SK-N-MC (cell line): Measurements from ENCODE around the gene MTCH1.

Experiments
- DNase-seq: peaks from one replicate; pipeline ENCODE4 v3.0.0-alpha.2; 2011; ENCODE audit warnings: low read depth, low spot score
- H3K27ac ChIP-seq: fragments of 200-600 bp; sonication (generic); 2 replicates; pipeline ENCODE4 v1.5.1; 2016; ENCODE audit warnings: mixed run types
- H3K36me3 ChIP-seq: fragments of 200-600 bp; sonication (generic); 2 replicates; pipeline ENCODE4 v1.6.1; 2017; ENCODE audit warnings: antibody characterized with exemption, low read length, mixed read lengths; ENCODE audit not compliant: insufficient read depth
- H3K4me3 ChIP-seq: fragments of 200-600 bp; sonication (generic); 2 replicates; pipeline ENCODE4 v1.5.1; 2016
- H3K9ac ChIP-seq: fragments of 200-600 bp; sonication (generic); 2 replicates; pipeline ENCODE4 v1.8.0; 2017; ENCODE audit warnings: mixed run types, mixed read lengths; ENCODE audit not compliant: insufficient read length
- H3K9me3 ChIP-seq: fragments of 200-600 bp; sonication (generic); 2 replicates; pipeline ENCODE4 v1.6.1; 2017; ENCODE audit warnings: low read depth, mild to moderate bottlenecking, antibody characterized with exemption, low read length, moderate library complexity, mixed read lengths
- EZH2 ChIP-seq: fragments of 200-600 bp; sonication (generic); IDR thresholded peaks from one replicate; pipeline ENCODE4 v1.6.1; 2017; ENCODE audit warnings: antibody characterized with exemption
- FOXP2 ChIP-seq: optimal IDR thresholded peaks from 2 replicates; pipeline ENCODE3; 2011; ENCODE audit warnings: mild to moderate bottlenecking, moderate library complexity; ENCODE audit not compliant: insufficient read depth; ENCODE audit errors: extremely low read length, control extremely low read depth
- POLR2AphosphoS5 ChIP-seq: IDR thresholded peaks from 2 replicates; pipeline ENCODE4 v1.6.1; 2012; ENCODE audit warnings: mild to moderate bottlenecking, low read depth, low read length, borderline replicate concordance

Gene MTCH1

DNA sequence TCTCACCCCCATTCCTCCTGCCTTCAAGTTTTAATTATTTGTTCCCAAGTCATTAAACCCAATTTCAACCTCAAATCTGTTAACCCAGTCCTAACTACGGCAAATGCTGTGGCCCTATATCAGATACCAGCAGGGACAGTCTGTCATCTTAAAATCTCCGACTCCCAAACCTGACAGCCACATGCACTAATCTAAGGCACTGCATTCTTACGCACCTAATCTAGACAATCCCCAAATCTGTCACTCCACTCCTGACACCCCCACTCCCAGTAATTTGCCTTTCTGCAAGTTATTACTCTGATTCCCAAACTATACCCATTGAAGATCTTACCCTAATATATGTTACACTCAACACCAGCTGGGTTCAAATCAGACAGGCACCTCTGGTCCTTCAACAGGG lies 2.5 kb downstream of the MTCH1 start:
- H3K36me3 ChIP-seq, result peaks cover 13% of the 10 kb centered on the region
- H3K9ac ChIP-seq, result no peak overlapping the region
- DNase-seq, result no peak
- H3K9me3 ChIP-seq, result no peaks in the 10 kb centered on the region
- no peak overlapping the region for H3K27ac ChIP-seq
- H3K4me3 ChIP-seq, result no peak overlapping the region
- TF ChIP-seq POLR2AphosphoS5, result no peak

DNA sequence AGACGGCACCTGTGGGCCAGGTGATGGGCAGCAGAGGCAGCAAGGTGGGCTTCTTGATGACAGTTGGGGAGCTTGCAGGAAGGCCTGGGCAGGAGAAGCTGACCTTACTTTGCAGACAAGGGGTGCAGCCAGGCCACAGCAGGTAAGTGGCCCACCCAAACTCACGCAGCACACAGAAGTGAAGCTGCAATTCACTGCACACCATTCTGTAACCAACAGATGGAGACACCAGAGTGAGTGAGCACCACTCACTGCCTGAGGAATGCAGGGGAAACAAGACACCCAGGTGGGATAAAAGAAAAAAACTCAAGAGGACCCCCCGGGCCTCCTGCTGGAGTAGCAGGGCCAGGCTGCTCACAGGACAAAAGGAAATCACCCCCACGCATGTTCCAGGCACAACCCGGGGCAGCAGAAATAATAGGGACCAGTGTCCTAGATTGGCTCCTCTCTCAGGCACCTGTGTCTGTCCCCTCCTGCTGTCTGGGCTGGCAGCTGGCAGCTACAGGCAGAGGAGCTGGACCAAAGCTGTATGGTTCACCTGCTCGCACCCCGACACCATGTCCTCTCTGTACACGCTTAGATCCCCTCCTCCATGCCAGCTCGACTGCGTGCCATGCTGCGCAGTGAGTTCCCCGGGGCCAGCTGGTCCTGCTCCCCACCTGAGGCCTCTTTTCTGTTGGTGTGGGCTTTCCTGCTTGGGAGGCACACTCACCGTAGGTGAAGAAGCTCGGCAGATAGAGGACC lies 4.9 kb downstream of the MTCH1 start:
- Histone ChIP-seq H3K27ac (no peak overlapping the region), H3K9me3 (no peaks in the 10 kb centered on the region), H3K9ac (no peak overlapping the region), H3K4me3 (no peak overlapping the region), H3K36me3 (peaks cover 37% of the 10 kb centered on the region)
- no peak for DNase-seq
- no peak for TF ChIP-seq POLR2AphosphoS5
- TF ChIP-seq FOXP2, result no peak
- no peak for TF ChIP-seq EZH2

DNA sequence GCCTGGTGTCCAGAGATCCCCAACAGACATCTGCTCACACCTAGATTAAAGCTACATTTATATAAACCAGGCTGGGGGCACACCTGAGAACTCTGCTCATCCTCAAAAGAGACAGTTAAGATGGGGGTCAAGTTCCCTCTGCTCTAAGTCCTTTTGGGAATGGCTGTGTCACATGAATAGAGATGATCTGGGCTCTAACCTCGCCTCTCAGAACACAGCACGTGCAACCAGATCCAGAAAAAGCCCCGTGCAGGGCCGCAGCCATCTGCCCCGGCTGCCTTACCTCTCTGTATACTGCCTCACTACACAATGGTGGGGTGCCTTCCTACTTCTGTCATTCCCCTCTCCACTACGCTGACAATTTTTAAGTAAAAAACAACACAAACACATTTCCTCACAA lies 5.9 kb downstream of the MTCH1 start:
- Histone ChIP-seq H3K36me3 (peaks cover 47% of the 10 kb centered on the region), H3K4me3 (no peak overlapping the region), H3K9me3 (no peaks in the 10 kb centered on the region), H3K27ac (no peak overlapping the region), H3K9ac (no peak overlapping the region)
- DNase-seq, result no peak
- no peak for TF ChIP-seq EZH2
- TF ChIP-seq POLR2AphosphoS5, result no peak
- no peak for TF ChIP-seq FOXP2

DNA sequence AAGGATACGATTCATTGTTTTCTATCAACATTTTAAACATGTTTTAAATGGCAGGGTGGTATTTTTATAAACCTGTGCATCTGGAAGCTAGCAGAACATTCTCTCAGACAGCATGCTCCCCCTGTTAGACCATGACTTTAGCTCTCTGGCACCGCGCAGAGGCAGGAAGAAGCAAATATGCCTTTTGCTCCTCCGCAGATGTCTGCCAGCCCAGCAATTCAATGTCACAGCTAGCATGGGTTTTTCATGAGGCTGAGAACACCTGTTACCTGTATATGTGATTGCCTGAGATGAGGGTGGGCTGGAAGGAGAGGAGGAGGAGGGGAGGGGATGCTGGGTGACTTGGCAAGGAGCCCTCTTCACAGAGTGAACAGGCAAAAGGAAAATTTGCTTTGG lies 6.7 kb downstream of the MTCH1 start:
- Histone ChIP-seq H3K27ac (no peak overlapping the region), H3K9me3 (no peaks in the 10 kb centered on the region), H3K4me3 (no peak overlapping the region), H3K9ac (no peak overlapping the region), H3K36me3 (peaks cover 54% of the 10 kb centered on the region)
- no peak for DNase-seq
- TF ChIP-seq FOXP2 (no peak), POLR2AphosphoS5 (no peak)

DNA sequence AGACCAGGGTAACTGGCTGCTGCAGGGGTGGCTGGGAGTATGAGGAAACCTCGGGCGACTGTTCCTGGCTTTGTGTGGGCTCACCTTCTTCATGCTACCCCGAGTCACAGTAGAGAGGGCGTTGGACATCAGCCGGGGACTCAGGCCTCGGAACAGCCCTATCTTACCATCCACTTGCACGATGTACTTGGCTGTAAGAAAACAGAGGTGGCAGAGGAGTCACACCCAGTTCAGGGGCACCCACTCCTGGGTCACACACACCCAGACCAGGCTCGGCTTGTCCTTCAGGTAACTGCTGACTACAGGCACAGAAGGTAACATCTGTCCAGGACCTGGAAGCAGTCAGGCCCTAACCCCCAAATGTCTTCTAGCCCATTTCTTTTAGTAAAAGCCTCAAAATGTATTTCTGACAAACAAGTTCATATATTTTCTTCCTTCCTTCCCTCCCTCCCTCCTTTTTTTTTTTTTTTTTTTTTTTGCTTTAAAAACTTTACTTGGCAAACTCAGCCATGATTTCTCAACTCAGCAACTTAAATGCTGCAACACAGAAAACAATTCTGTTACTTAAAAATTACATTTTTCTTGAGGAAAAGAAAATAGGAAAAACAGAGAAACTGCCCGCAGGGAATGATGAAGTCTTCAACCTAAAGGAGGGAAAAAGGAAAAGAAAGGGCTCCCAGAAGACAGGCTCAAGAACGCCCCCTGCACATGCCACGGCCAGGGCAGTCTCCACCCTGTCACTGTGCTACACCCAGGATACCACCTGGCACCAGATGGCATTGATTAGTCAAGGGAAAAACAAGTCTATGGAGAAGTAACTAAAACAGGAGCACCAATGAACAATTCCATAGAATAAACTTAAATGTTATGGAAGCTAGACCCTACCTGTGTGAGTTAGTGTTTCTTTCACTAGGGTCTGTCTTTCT lies 7.3 kb downstream of the MTCH1 start:
- Histone ChIP-seq H3K27ac (no peak overlapping the region), H3K36me3 (peaks cover 61% of the 10 kb centered on the region), H3K9me3 (no peaks in the 10 kb centered on the region), H3K4me3 (no peak overlapping the region), H3K9ac (no peak overlapping the region)
- TF ChIP-seq EZH2 (no peak), FOXP2 (no peak), POLR2AphosphoS5 (no peak)
- no peak for DNase-seq

DNA sequence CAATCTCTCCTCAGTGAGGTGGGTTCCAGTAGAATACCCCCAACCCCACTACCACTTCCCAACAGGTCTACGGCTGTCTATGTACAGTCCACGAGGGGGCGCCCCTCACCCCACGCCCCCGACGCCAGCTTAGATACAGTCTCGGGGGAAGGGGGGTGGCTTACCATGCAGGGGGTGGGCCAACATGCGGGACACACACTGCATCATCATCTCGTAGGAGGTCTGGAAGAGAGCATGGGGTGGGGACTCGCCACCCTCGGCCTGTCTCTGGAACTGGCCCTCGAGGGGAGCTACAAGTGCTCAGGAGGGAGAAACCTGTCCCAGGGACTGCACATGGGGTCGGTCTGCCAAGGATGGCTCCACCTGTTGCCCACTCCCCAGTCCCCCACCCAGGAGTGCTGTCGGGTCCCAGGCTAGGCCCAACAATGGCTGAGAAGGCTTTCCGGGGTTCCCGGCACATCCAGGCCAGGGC lies 8.5 kb downstream of the MTCH1 start:
- Histone ChIP-seq H3K9ac (no peak overlapping the region), H3K27ac (no peak overlapping the region), H3K9me3 (no peaks in the 10 kb centered on the region), H3K4me3 (no peak overlapping the region), H3K36me3 (peaks cover 71% of the 10 kb centered on the region)
- TF ChIP-seq POLR2AphosphoS5, result no peak
- DNase-seq, result no peak

DNA sequence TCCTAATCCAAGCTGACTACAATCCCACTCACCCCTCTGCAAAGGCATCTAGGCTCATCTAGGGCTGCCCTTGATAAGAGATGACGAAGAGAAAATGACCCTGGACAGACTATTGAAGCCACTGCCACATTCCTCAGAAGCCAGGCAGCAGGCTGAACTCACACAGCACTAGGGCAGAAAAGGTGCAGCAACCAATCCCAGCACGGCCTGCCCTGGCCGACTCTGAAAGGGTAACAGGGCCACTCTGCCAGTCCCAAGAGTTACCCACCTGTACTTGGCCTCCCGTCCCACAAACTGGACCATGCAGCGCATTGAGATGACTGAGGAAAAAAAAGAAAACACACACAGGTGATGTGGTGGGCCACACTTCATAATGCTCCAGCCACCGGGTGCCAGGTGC lies 9.1 kb downstream of the MTCH1 start:
- no peak for DNase-seq
- Histone ChIP-seq H3K27ac (no peak overlapping the region), H3K9ac (no peak overlapping the region), H3K9me3 (no peaks in the 10 kb centered on the region), H3K36me3 (peaks cover 77% of the 10 kb centered on the region), H3K4me3 (no peak overlapping the region)
- TF ChIP-seq FOXP2, result no peak
- TF ChIP-seq EZH2, result no peak
- TF ChIP-seq POLR2AphosphoS5, result no peak

DNA sequence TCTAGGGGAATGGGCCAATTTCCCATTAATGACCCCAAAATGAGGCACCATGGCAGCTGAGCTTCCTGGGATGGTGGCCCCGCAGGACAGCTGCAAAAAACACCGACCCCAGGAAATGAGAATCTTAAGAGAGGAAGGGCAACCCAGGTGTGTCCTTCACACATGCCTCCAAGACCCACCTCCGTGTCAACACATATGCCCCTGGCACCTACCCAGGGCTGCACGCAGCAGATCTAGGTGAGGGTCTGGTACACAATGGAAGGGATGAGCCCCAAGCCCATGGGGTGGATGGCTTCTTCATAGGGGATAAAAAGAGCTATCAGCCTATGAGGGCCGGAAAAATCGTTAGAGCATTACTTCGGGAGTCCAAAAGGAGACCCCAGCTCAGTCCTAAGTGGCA lies 9.5 kb downstream of the MTCH1 start:
- no peak overlapping the region for H3K4me3 ChIP-seq
- peaks cover 81% of the 10 kb centered on the region for H3K36me3 ChIP-seq
- DNase-seq, result no peak
- H3K9me3 ChIP-seq, result no peaks in the 10 kb centered on the region
- no peak overlapping the region for H3K9ac ChIP-seq
- H3K27ac ChIP-seq, result no peak overlapping the region
- TF ChIP-seq EZH2, result no peak
- no peak for TF ChIP-seq FOXP2
- TF ChIP-seq POLR2AphosphoS5, result no peak

DNA sequence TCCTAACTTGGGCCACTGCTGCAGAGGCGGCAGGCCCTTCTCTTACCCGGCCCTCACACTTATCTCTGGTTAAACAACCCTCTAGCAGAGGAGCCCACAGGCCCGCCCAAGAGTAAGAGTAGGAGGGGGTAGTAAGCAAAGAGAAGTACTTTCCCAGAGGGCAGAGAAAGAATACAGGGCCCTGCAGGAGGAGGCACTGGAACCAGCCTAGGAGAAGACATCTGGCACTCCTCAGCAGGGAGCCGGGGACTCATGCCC lies 10.1 kb downstream of the MTCH1 start:
- Histone ChIP-seq H3K9me3 (no peaks in the 10 kb centered on the region), H3K4me3 (no peak overlapping the region), H3K36me3 (peaks cover 87% of the 10 kb centered on the region), H3K9ac (no peak overlapping the region), H3K27ac (no peak overlapping the region)
- no peak for DNase-seq
- TF ChIP-seq EZH2 (no peak), POLR2AphosphoS5 (no peak), FOXP2 (no peak)
